Peyer's patch (tissue), 4 donors: ENCODE measurements around the gene RTN4RL1.

Source experiments
- CTCF ChIP-seq, 6 experiments: fragments of 450-650 bp in 4 of 6; fragments of 200-600 bp in 2 of 6; sonication (generic) in 1 of 6; IDR thresholded peaks; one replicate each; pipeline ENCODE4 v1.5.1; 2017 to 2019; ENCODE audit warnings: antibody characterized with exemption in 6 of 6, mild to moderate bottlenecking in 3 of 6, moderate library complexity in 1 of 6
- POLR2A ChIP-seq, 2 donors: fragments of 450-650 bp; IDR thresholded peaks; one replicate each; pipeline ENCODE4 v1.5.1; 2017; ENCODE audit warnings: antibody characterized with exemption in 2 of 2, mild to moderate bottlenecking in 2 of 2, moderate library complexity in 2 of 2

DNA sequence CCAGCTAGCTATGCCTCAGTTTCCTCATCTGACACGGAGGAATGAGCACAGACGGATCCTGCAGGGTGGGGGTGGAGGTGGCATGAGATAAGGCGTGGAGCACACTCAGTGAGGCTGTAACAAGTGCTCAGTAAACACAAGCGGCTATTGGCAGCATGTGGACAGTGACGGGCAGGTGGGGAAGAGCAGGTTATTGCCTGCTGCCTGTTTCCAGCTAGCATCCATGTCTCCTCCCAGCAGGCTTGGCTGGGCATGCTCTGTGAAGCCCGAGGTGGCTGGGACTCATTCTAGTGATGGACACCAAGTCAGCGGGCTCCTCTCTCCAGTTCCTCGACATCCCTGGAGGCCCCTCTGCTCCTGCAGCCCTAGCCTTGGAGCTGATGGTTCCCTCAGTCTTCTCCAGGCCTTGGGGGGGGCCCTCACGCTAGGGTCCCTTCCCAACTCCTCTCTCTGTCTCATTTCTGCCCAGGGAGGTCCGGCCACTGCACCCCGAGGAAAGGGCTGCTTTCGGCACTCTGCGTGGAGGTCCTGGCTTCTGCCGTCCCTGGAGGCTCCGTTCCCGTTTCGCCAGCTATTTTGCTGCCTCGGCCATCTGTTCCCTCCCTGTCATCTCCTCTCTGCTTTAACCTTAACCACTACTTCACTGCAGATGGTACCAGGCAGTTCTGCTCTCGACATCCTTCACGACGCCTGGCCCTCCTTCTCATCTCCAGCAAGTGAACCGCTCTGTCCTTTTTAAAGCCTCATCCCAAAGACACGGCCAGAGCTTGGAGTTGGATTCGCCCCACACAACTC lies 6.2 kb downstream of the RTN4RL1 start:
- TF ChIP-seq CTCF (IDR thresholded peaks at IDR 0.05) (no peak), POLR2A (IDR thresholded peaks at IDR 0.05) (no peak)
